ENCODE measurements around the gene DNAH14.

DNA sequence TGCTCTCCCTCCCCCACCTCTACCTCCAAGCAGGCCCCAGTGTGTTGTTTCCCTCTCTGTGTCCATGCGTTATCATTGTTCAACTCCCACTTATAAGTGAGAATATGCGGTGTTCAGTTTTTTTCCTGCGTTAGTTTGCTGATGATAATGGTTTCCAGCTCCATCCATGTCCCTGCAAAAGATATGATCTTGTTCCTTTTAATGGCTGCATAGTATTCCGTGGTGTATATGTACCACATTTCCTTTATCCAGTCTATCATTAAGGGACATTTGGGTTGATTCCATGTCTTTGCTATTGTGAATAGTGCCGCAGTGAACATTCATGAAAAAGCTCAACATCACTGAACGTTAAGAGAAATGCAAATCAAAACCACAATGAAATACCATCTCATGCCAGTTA lies 58.6 kb downstream of the DNAH14 start:
- TF ChIP-seq CTCF (IDR thresholded peaks at IDR 0.05) (no peak), EZH2 (IDR thresholded peaks at IDR 0.05; ENCODE audit: borderline replicate concordance, insufficient read depth, low read depth, low read length, poor library complexity, severe bottlenecking) (no peak)

All from B cell (primary cell).